DOHH2 (cell line): Measurements from ENCODE around the gene PSMD4.
"Not testable (repeated sequence)": the region's sequence is repeated elsewhere in the genome, so short reads cannot be mapped to it uniquely, and the experiment has no call there.

ENCODE experiments used
- H3F3A ChIP-seq: fragments of 200-600 bp; sonication (generic), shearing (Covaris generic); 2 replicates; pipeline ENCODE4 v1.6.0; 2016; ENCODE audit warnings: antibody characterized with exemption, mild to moderate bottlenecking; ENCODE audit not compliant: control insufficient read depth, insufficient read depth
- H3K27ac ChIP-seq: fragments of 200-600 bp; sonication (generic); 2 replicates; pipeline ENCODE4 v1.5.1; 2014; ENCODE audit warnings: low read depth, mild to moderate bottlenecking, low read length, moderate library complexity
- H3K27me3 ChIP-seq: fragments of 200-600 bp; sonication (generic); 2 replicates; pipeline ENCODE4 v1.6.1; 2014; ENCODE audit warnings: mild to moderate bottlenecking, low read length, mixed read lengths; ENCODE audit not compliant: control insufficient read depth
- H3K36me3 ChIP-seq: fragments of 200-600 bp; sonication (generic); 2 replicates; pipeline ENCODE4 v1.6.1; 2014; ENCODE audit warnings: mild to moderate bottlenecking, low read length, moderate library complexity, mixed read lengths; ENCODE audit not compliant: control insufficient read depth
- H3K4me1 ChIP-seq: fragments of 200-600 bp; sonication (generic); 2 replicates; pipeline ENCODE4 v1.6.1; 2014; ENCODE audit warnings: mild to moderate bottlenecking, low read length, mixed read lengths; ENCODE audit not compliant: control insufficient read depth
- H3K4me2 ChIP-seq: fragments of 200-600 bp; sonication (generic); 2 replicates; pipeline ENCODE4 v1.6.0; 2014; ENCODE audit warnings: mild to moderate bottlenecking, low read length, moderate library complexity
- H3K4me3 ChIP-seq: fragments of 200-600 bp; sonication (generic); 2 replicates; pipeline ENCODE4 v1.5.1; 2014; ENCODE audit warnings: mild to moderate bottlenecking, low read length, mixed read lengths
- H3K79me2 ChIP-seq: fragments of 200-600 bp; sonication (generic); 2 replicates; pipeline ENCODE4 v1.6.1; 2014; ENCODE audit warnings: mild to moderate bottlenecking, low read length, mixed read lengths; ENCODE audit not compliant: control insufficient read depth
- H3K9me2 ChIP-seq: fragments of 200-600 bp; sonication (generic); replicated peaks from 2 replicates; pipeline ENCODE4 v1.6.1; 2014; ENCODE audit warnings: mild to moderate bottlenecking, low read length, mixed read lengths; ENCODE audit not compliant: control insufficient read depth
- H3K9me3 ChIP-seq: fragments of 200-600 bp; sonication (generic); 2 replicates; pipeline ENCODE4 v1.6.1; 2014; ENCODE audit warnings: antibody characterized with exemption, low read length, mixed read lengths; ENCODE audit not compliant: control insufficient read depth, insufficient read depth
- H4K20me1 ChIP-seq: fragments of 200-600 bp; sonication (generic); 2 replicates; pipeline ENCODE4 v1.6.0; 2014; ENCODE audit warnings: low read depth, mild to moderate bottlenecking, antibody characterized with exemption, low read length, moderate library complexity; ENCODE audit not compliant: control insufficient read depth, insufficient read depth
- EZH2phosphoT487 ChIP-seq: fragments of 200-600 bp; sonication (generic); IDR thresholded peaks from 2 replicates; pipeline ENCODE4 v1.6.1; 2017; ENCODE audit warnings: borderline replicate concordance, mild to moderate bottlenecking, antibody characterized with exemption, low read length, moderate library complexity, mixed read lengths
- TF ChIP-seq, protein P1 (sequence below): fragments of 200-600 bp; sonication (generic); IDR thresholded peaks from one replicate; pipeline ENCODE4 v1.5.1; 2014; ENCODE audit warnings: antibody characterized with exemption, mild to moderate bottlenecking, low read depth, low read length; ENCODE audit not compliant: poor library complexity, severe bottlenecking

The PSMD4 gene

DNA sequence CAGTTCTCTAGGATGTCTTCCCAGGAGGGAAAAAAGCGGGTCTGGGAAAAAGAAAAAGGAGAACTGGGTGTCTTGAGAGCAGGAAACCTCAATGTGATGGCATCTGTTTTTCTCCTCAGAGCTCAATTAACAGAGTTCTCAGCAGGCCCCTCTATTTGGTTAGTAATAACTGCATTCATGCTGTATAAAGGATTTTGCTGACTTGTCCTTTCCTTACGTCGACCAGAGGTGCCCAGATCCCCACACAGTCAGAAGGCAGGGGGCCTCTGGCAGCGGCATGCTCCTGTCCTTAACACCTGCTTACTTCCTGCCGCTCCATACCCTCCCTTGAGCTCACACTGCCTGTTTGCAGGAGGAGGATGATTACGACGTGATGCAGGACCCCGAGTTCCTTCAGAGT, 12.3 kb downstream of the PSMD4 start:
- no peaks in the 10 kb centered on the region for H3K4me1 ChIP-seq
- H3K27me3 ChIP-seq, result no peaks in the 10 kb centered on the region
- no peak overlapping the region for H3K4me2 ChIP-seq
- peaks cover 58% of the 10 kb centered on the region for H3K36me3 ChIP-seq
- H3K4me3 ChIP-seq, result no peak overlapping the region
- no peaks in the 10 kb centered on the region for H3F3A ChIP-seq
- no peaks in the 10 kb centered on the region for H3K9me2 ChIP-seq
- no peak for TF ChIP-seq EZH2phosphoT487
- TF ChIP-seq, protein P1, sequence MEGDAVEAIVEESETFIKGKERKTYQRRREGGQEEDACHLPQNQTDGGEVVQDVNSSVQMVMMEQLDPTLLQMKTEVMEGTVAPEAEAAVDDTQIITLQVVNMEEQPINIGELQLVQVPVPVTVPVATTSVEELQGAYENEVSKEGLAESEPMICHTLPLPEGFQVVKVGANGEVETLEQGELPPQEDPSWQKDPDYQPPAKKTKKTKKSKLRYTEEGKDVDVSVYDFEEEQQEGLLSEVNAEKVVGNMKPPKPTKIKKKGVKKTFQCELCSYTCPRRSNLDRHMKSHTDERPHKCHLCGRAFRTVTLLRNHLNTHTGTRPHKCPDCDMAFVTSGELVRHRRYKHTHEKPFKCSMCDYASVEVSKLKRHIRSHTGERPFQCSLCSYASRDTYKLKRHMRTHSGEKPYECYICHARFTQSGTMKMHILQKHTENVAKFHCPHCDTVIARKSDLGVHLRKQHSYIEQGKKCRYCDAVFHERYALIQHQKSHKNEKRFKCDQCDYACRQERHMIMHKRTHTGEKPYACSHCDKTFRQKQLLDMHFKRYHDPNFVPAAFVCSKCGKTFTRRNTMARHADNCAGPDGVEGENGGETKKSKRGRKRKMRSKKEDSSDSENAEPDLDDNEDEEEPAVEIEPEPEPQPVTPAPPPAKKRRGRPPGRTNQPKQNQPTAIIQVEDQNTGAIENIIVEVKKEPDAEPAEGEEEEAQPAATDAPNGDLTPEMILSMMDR, result no peak
- H3K79me2 ChIP-seq, result peaks cover 4% of the 10 kb centered on the region
- no peaks in the 10 kb centered on the region for H3K9me3 ChIP-seq
- H4K20me1 ChIP-seq, result no peaks in the 10 kb centered on the region
- H3K27ac ChIP-seq, result no peak overlapping the region

DNA sequence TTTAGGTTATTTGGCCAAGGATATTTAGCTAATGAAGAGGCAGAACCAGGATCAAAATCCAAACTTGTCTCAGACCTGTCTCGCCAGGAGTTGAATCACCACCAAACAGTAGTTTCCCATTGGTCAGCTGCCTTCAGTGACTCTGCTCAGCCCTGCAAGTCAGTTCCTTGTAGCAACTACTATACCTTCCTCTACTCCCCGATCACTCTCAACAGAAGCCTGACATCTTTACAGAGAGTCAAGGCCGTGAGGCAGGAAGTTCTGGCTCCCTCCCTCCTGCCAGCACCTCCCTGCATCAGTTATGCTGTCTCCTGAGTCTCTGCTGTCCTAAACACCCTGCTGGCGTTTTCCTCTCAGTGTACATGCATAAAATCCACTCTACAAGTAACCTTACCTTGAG, 13.2 kb downstream of the PSMD4 start:
- peaks cover 49% of the 10 kb centered on the region for H3K36me3 ChIP-seq
- H3K79me2 ChIP-seq, result no peaks in the 10 kb centered on the region
- H4K20me1 ChIP-seq, result no peaks in the 10 kb centered on the region
- H3K4me3 ChIP-seq, result no peak overlapping the region
- no peaks in the 10 kb centered on the region for H3K4me1 ChIP-seq
- no peaks in the 10 kb centered on the region for H3K9me2 ChIP-seq
- H3F3A ChIP-seq, result no peaks in the 10 kb centered on the region
- no peak overlapping the region for H3K27ac ChIP-seq
- H3K27me3 ChIP-seq, result no peaks in the 10 kb centered on the region
- no peaks in the 10 kb centered on the region for H3K9me3 ChIP-seq
- TF ChIP-seq, protein P1, result no peak
- no peak for TF ChIP-seq EZH2phosphoT487
- no peak overlapping the region for H3K4me2 ChIP-seq

DNA sequence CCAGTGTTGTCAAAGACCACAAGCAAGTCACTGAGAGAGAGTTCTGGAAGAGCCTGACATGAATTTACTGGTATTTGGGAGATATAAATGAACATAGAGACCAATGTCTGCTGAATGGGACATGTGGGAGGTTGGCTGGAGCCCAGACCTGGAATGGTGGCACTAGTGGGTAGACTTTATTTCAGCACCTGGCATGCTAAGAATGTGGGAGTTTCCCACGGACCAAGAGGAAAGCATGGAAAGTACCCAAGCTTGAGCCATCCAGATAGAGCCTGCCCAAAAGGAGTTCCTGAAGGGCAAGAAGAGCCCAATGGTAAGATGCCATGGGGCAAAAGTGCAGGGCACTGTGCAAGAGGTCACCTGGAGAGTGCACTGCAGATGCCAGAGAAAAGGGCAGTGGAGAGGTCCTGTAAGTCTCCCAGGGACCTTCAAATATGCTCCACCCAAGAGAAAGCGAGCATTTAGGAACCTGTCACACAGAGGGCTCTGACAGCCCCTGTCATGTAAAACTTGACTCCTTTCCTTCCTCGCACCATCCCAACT, 19.5 kb downstream of the PSMD4 start:
- Histone ChIP-seq H3K4me3 (no peak overlapping the region), H3K9me3 (no peaks in the 10 kb centered on the region), H3F3A (0 out of 2 replicates have a peak, but pooled peaks cover 3% of the 10 kb centered on the region), H3K9me2 (no peaks in the 10 kb centered on the region), H3K27me3 (no peaks in the 10 kb centered on the region), H3K4me1 (peaks cover 18% of the 10 kb centered on the region), H3K4me2 (no peak overlapping the region), H3K27ac (no peak overlapping the region), H3K79me2 (no peaks in the 10 kb centered on the region), H3K36me3 (peaks cover 8% of the 10 kb centered on the region; the same call in 1 of the 2 replicates), H4K20me1 (no peaks in the 10 kb centered on the region)
- TF ChIP-seq, protein P1, result no peak
- no peak for TF ChIP-seq EZH2phosphoT487

DNA sequence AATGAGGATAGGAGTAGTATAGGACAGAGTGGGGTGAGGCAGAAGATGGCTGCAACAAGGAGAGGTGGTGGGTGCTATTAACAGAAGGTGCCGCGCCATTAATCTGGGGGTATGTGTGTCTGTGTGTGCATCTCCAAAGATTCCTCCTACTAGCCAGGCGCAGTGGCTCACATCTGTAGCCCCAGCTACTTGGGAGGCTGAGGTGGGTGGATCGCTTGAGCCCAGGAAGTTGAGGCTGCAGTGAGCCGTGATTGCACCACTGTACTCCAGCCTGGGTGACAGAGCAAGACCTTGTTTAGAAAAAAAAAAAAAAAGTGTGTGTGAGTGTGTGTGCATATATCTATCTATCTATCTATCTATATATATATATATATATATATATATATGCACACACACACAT, 20.8 kb downstream of the PSMD4 start:
- not testable (repeated sequence) for H3F3A ChIP-seq, H3K9me2 ChIP-seq, H3K79me2 ChIP-seq, H3K4me3 ChIP-seq, H3K27ac ChIP-seq, H3K36me3 ChIP-seq, H4K20me1 ChIP-seq, H3K4me2 ChIP-seq, H3K27me3 ChIP-seq, H3K9me3 ChIP-seq
- peaks cover 18% of the 10 kb centered on the region for H3K4me1 ChIP-seq
